H9 (cell line): ENCODE measurements around the gene EEIG2. TPM values are rescaled to one million over a fixed set of nuclear protein-coding genes. Genes with fewer than 3 reads are reported as not detected.

Experiments
- DNase-seq: peaks from one replicate; pipeline ENCODE4 v3.0.0-alpha.2; 2017
- H2AFZ ChIP-seq: one replicate; pipeline ENCODE4 v1.6.1; 2013; ENCODE audit warnings: mild to moderate bottlenecking, low read length, control low read depth, moderate library complexity
- H2AK5ac ChIP-seq: 2 replicates; pipeline ENCODE4 v1.6.1; 2013; ENCODE audit warnings: low read length, control low read depth, mixed read lengths; ENCODE audit not compliant: insufficient read length
- H2BK120ac ChIP-seq: one replicate; pipeline ENCODE4 v1.6.1; 2013; ENCODE audit warnings: low read depth, mild to moderate bottlenecking, low read length, control low read depth, inconsistent platforms; ENCODE audit not compliant: poor library complexity, severe bottlenecking
- H2BK12ac ChIP-seq: 2 replicates; pipeline ENCODE4 v1.6.1; 2013; ENCODE audit warnings: low read length, control low read depth, mixed read lengths, low read depth; ENCODE audit not compliant: insufficient read length
- H2BK15ac ChIP-seq: 2 replicates; pipeline ENCODE4 v1.6.1; 2013; ENCODE audit warnings: low read depth, low read length, control low read depth
- H2BK20ac ChIP-seq: one replicate; pipeline ENCODE4 v1.6.1; 2013; ENCODE audit warnings: low read depth, mild to moderate bottlenecking, low read length, control low read depth, inconsistent platforms; ENCODE audit not compliant: poor library complexity, severe bottlenecking
- H2BK5ac ChIP-seq: 2 replicates; pipeline ENCODE4 v1.6.1; 2013; ENCODE audit warnings: low read length, control low read depth, mixed read lengths; ENCODE audit not compliant: insufficient read length
- H3K14ac ChIP-seq: 2 replicates; pipeline ENCODE4 v1.6.1; 2013; ENCODE audit warnings: low read length, control low read depth; ENCODE audit not compliant: insufficient read depth
- H3K18ac ChIP-seq: 2 replicates; pipeline ENCODE4 v1.6.1; 2013; ENCODE audit warnings: low read depth, mild to moderate bottlenecking, mixed read lengths, low read length, control low read depth; ENCODE audit not compliant: insufficient read length
- H3K23ac ChIP-seq: 2 replicates; pipeline ENCODE4 v1.6.1; 2013; ENCODE audit warnings: low read length, control low read depth, mixed read lengths, low read depth; ENCODE audit not compliant: insufficient read length
- H3K23me2 ChIP-seq: 2 replicates; pipeline ENCODE4 v1.6.1; 2013; ENCODE audit warnings: low read depth, mild to moderate bottlenecking, mixed read lengths, low read length, control low read depth; ENCODE audit not compliant: insufficient read length, poor library complexity, severe bottlenecking
- H3K27ac ChIP-seq: 2 replicates; pipeline ENCODE4 v1.5.1; 2013; ENCODE audit warnings: low read length, control low read depth, mixed read lengths, low read depth; ENCODE audit not compliant: insufficient read length
- H3K27me3 ChIP-seq: 2 replicates; pipeline ENCODE4 v1.6.1; 2013; ENCODE audit warnings: low read length, control low read depth, inconsistent platforms; ENCODE audit not compliant: insufficient read depth
- H3K4ac ChIP-seq: 2 replicates; pipeline ENCODE4 v1.6.1; 2013; ENCODE audit warnings: low read depth, mild to moderate bottlenecking, control low read depth, inconsistent platforms, low read length, moderate library complexity
- H3K4me1 ChIP-seq: 2 replicates; pipeline ENCODE4 v1.6.1; 2013; ENCODE audit warnings: low read length, control low read depth, inconsistent platforms; ENCODE audit not compliant: insufficient read depth
- H3K4me2 ChIP-seq: 2 replicates; pipeline ENCODE4 v1.6.1; 2013; ENCODE audit warnings: low read length, control low read depth, mixed read lengths; ENCODE audit not compliant: insufficient read length, insufficient read depth
- H3K56ac ChIP-seq: 2 replicates; pipeline ENCODE4 v1.6.1; 2013; ENCODE audit warnings: low read depth, mild to moderate bottlenecking, mixed read lengths, low read length, control low read depth; ENCODE audit not compliant: insufficient read length
- H3K79me1 ChIP-seq: 2 replicates; pipeline ENCODE4 v1.6.1; 2013; ENCODE audit warnings: low read depth, mild to moderate bottlenecking, moderate library complexity, low read length, control low read depth, inconsistent platforms; ENCODE audit not compliant: insufficient read depth, poor library complexity, severe bottlenecking
- H3K79me2 ChIP-seq: 2 replicates; pipeline ENCODE4 v1.6.1; 2013; ENCODE audit warnings: low read length, control low read depth, inconsistent platforms; ENCODE audit not compliant: insufficient read depth
- H3K9ac ChIP-seq: 2 replicates; pipeline ENCODE4 v1.6.1; 2013; ENCODE audit warnings: low read length, control low read depth, mixed read lengths; ENCODE audit not compliant: insufficient read length; ENCODE audit errors: extremely low read depth
- H3K9me3 ChIP-seq: one replicate; pipeline ENCODE4 v1.6.1; 2013; ENCODE audit warnings: low read depth, low read length, inconsistent platforms; ENCODE audit not compliant: control insufficient read depth
- H3T11ph ChIP-seq: one replicate; pipeline ENCODE4 v1.6.1; 2013; ENCODE audit warnings: mild to moderate bottlenecking, low read length, control low read depth, inconsistent platforms
- H4K20me1 ChIP-seq: one replicate; pipeline ENCODE4 v1.6.1; 2013; ENCODE audit not compliant: control insufficient read depth, insufficient read length, insufficient read depth
- H4K5ac ChIP-seq: 2 replicates; pipeline ENCODE4 v1.6.1; 2013; ENCODE audit warnings: low read depth, mild to moderate bottlenecking, mixed read lengths, low read length, control low read depth; ENCODE audit not compliant: insufficient read length
- H4K8ac ChIP-seq: replicated peaks from 2 replicates; pipeline ENCODE4 v1.6.1; 2013; ENCODE audit warnings: low read length, control low read depth, mixed read lengths, low read depth; ENCODE audit not compliant: insufficient read length
- H4K91ac ChIP-seq: 2 replicates; pipeline ENCODE4 v1.6.1; 2013; ENCODE audit warnings: low read depth, mild to moderate bottlenecking, moderate library complexity, mixed read lengths, low read length, control low read depth; ENCODE audit not compliant: insufficient read length
- H3K27ac Mint-ChIP-seq, 3 experiments: 2 replicates in 2 of 3; 3 replicates in 1 of 3; pipeline ENCODE4 v1.8.0; 2020 to 2021; ENCODE audit warnings: mixed read lengths in 3 of 3, mild to moderate bottlenecking in 1 of 3, moderate library complexity in 1 of 3
- H3K27me3 Mint-ChIP-seq: 2 replicates; pipeline ENCODE4 v1.8.0; 2021; ENCODE audit warnings: low read depth, mild to moderate bottlenecking, moderate library complexity, mixed read lengths
- H3K36me3 Mint-ChIP-seq, 3 experiments: 2 replicates in 2 of 3; 3 replicates in 1 of 3; pipeline ENCODE4 v1.8.0; 2020 to 2021; ENCODE audit warnings: low read depth in 3 of 3, mixed read lengths in 3 of 3; ENCODE audit not compliant: insufficient read depth in 1 of 3
- H3K4me1 Mint-ChIP-seq, 2 experiments: 2 replicates each; pipeline ENCODE4 v1.8.0; 2020; ENCODE audit warnings: mixed read lengths in 2 of 2
- H3K4me3 Mint-ChIP-seq, 2 experiments: 2 replicates in 1 of 2; 3 replicates in 1 of 2; pipeline ENCODE4 v1.8.0; 2020 to 2021; ENCODE audit warnings: mild to moderate bottlenecking in 2 of 2, mixed read lengths in 2 of 2, moderate library complexity in 1 of 2
- H3K9me3 Mint-ChIP-seq, 2 experiments: 2 replicates in 1 of 2; 3 replicates in 1 of 2; pipeline ENCODE4 v1.8.0; 2020; ENCODE audit warnings: mild to moderate bottlenecking in 2 of 2, mixed read lengths in 2 of 2, moderate library complexity in 1 of 2
- WGBS: extraction: QIAGEN DNeasy Blood & Tissue Kit; methylation state at CpG from one replicate; pipeline ENCODE4 v1.1.7; 2013; ENCODE audit warnings: missing lambda C conversion rate, low lambda C conversion rate, mixed read lengths; ENCODE audit not compliant: insufficient read length; ENCODE audit errors: extremely low coverage; 5-methylcytosine and 5-hydroxymethylcytosine counted together
- total RNA-seq: library from RNA; stranded (reverse); gene quantifications from 2 replicates; pipeline ENCODE4 v1.2.1, GENCODE V29; 2021
- TF ChIP-seq, protein P1 (sequence below): fragments of 200-600 bp; sonication (generic); conservative IDR thresholded peaks from 3 replicates; pipeline ENCODE4 v1.8.0; 2021; ENCODE audit warnings: antibody characterized with exemption, mild to moderate bottlenecking

The EEIG2 gene
- total RNA-seq, 1 experiment from 2014 or later: 17.0 TPM

DNA sequence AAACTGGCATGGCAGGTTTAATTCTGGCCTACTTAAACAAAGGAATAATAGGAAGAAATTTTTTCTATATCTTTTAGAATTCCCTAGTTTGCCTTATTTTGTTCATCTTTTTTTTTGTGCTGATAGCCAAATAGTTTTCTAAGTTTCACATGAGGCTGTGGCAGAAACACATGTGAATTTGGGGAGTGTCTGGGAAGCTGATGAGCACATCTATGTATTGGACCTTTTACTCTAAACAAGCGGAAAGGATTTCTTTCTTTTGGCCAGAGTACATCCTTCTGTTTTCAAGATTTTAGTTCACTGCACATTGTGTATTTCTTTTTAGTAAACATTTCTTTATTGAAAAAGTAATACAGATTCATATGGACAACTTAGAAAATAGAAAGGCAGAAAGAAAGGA, 5.6 kb downstream of the EEIG2 start:
- no peak overlapping the region for H3K18ac ChIP-seq
- H3K27me3 ChIP-seq: no peaks in the 10 kb centered on the region
- H3K79me1 ChIP-seq: no peaks in the 10 kb centered on the region
- no peak overlapping the region for H2BK12ac ChIP-seq
- no peak overlapping the region for H2BK120ac ChIP-seq
- peaks cover 6% of the 10 kb centered on the region; the same call in 1 of the 2 replicates for H3K79me2 ChIP-seq
- H2BK15ac ChIP-seq: no peak overlapping the region
- no peaks in the 10 kb centered on the region for H3K4me1 ChIP-seq
- H2BK20ac ChIP-seq: no peak overlapping the region
- no peak overlapping the region for H3T11ph ChIP-seq
- H3K9me3 Mint-ChIP-seq: no peaks in the 10 kb centered on the region
- no peak overlapping the region for H3K4ac ChIP-seq
- no peak overlapping the region for H2BK5ac ChIP-seq
- peaks cover 5% of the 10 kb centered on the region for H3K23me2 ChIP-seq
- H3K36me3 Mint-ChIP-seq: no peaks in the 10 kb centered on the region; a peak in 1 of 7 replicates
- H3K27me3 Mint-ChIP-seq: no peaks in the 10 kb centered on the region
- H3K9me3 ChIP-seq: no peaks in the 10 kb centered on the region
- H3K27ac Mint-ChIP-seq: no peak overlapping the region
- no peak overlapping the region for H4K8ac ChIP-seq
- H3K56ac ChIP-seq: no peak overlapping the region
- WGBS: no CpG with 5 or more reads among the region's 1 CpG
- no peak overlapping the region for H3K4me2 ChIP-seq
- H2AFZ ChIP-seq: no peak overlapping the region
- no peak overlapping the region for H3K27ac ChIP-seq
- no peak for DNase-seq
- H3K14ac ChIP-seq: no peak overlapping the region
- H4K20me1 ChIP-seq: no peaks in the 10 kb centered on the region
- no peak overlapping the region for H3K4me3 Mint-ChIP-seq
- H3K23ac ChIP-seq: no peak overlapping the region
- no peak overlapping the region for H3K9ac ChIP-seq
- peaks cover 21 to 25% of the 10 kb centered on the region in 2 experiments for H3K4me1 Mint-ChIP-seq
- H4K5ac ChIP-seq: no peak overlapping the region
- no peak overlapping the region for H2AK5ac ChIP-seq
- H4K91ac ChIP-seq: no peak overlapping the region
- TF ChIP-seq, protein P1, sequence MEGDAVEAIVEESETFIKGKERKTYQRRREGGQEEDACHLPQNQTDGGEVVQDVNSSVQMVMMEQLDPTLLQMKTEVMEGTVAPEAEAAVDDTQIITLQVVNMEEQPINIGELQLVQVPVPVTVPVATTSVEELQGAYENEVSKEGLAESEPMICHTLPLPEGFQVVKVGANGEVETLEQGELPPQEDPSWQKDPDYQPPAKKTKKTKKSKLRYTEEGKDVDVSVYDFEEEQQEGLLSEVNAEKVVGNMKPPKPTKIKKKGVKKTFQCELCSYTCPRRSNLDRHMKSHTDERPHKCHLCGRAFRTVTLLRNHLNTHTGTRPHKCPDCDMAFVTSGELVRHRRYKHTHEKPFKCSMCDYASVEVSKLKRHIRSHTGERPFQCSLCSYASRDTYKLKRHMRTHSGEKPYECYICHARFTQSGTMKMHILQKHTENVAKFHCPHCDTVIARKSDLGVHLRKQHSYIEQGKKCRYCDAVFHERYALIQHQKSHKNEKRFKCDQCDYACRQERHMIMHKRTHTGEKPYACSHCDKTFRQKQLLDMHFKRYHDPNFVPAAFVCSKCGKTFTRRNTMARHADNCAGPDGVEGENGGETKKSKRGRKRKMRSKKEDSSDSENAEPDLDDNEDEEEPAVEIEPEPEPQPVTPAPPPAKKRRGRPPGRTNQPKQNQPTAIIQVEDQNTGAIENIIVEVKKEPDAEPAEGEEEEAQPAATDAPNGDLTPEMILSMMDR: no peak
